ENCODE results near the gene ZNF283.

The ZNF283 gene

GRCh38 chr19:43798026-43798545, 29.0 kb upstream of the ZNF283 start:
- Histone ChIP-seq H3K23ac (ENCODE audit: low read length in 2 of 2) (no peak overlapping the region), H3K27ac (ENCODE audit: low read length, poor library complexity, severe bottlenecking) (no peak overlapping the region), H2BK15ac (ENCODE audit: low read depth, poor library complexity, severe bottlenecking) (no peak overlapping the region), H4K91ac (ENCODE audit: low read length) (no peak overlapping the region), H3K4me3 (ENCODE audit: insufficient read depth in 1 of 2, low read depth in 1 of 2, low read length in 2 of 2) (peak overlapping the region; percentile 52 to 83), H3K36me3 (ENCODE audit: control insufficient read depth in 1 of 2, insufficient read depth in 2 of 2, low read depth in 1 of 2, low read length in 2 of 2) (no peaks in the 10 kb centered on the region), H4K8ac (ENCODE audit: low read length) (no peak overlapping the region), H3K79me1 (replicated peaks; ENCODE audit: low read length, poor library complexity, severe bottlenecking) (no peaks in the 10 kb centered on the region), H3K27me3 (ENCODE audit: control insufficient read depth in 1 of 2, insufficient read depth in 1 of 2, low read length in 2 of 2) (peaks cover 30 to 54% of the 10 kb centered on the region in 2 experiments), H3K4ac (ENCODE audit: low read depth in 1 of 2, low read length in 2 of 2) (no peak overlapping the region), H2AK5ac (ENCODE audit: low read length, severe bottlenecking) (no peak overlapping the region), H3K4me2 (ENCODE audit: low read length, poor library complexity, severe bottlenecking) (peak overlapping the region; percentile 95), H3K14ac (ENCODE audit: low read length in 2 of 2) (no peak overlapping the region), H2BK12ac (ENCODE audit: low read length in 2 of 2) (no peak overlapping the region), H3K4me1 (ENCODE audit: control insufficient read depth, insufficient read depth, low read depth, low read length) (peaks cover 10% of the 10 kb centered on the region), H3K18ac (ENCODE audit: low read depth in 1 of 2, low read length in 2 of 2) (peak overlapping the region in 1 of 2 experiments; percentile 49), H3K9me3 (ENCODE audit: control insufficient read depth, low read length) (peaks cover 19% of the 10 kb centered on the region), H2AFZ (ENCODE audit: low read depth, low read length) (peak overlapping the region; percentile 73), H2BK120ac (ENCODE audit: low read depth, low read length) (no peak overlapping the region), H3K9ac (ENCODE audit: low read length) (peak overlapping the region; percentile 50), H2BK5ac (ENCODE audit: low read depth, low read length, poor library complexity, severe bottlenecking) (no peak overlapping the region)
- DNase-seq: no peak
- 34% methylated on average over 5 of the region's 5 CpGs for WGBS

- Histone ChIP-seq H3K9ac (ENCODE audit: low read length) (peak overlapping the region; percentile 50), H3K79me1 (replicated peaks; ENCODE audit: low read length, poor library complexity, severe bottlenecking) (no peaks in the 10 kb centered on the region), H2AK5ac (ENCODE audit: low read length, severe bottlenecking) (no peak overlapping the region), H3K23ac (ENCODE audit: low read length in 2 of 2) (no peak overlapping the region), H3K27me3 (ENCODE audit: control insufficient read depth in 1 of 2, insufficient read depth in 1 of 2, low read length in 2 of 2) (peaks cover 26 to 49% of the 10 kb centered on the region in 2 experiments), H2BK5ac (ENCODE audit: low read depth, low read length, poor library complexity, severe bottlenecking) (no peak overlapping the region), H2AFZ (ENCODE audit: low read depth, low read length) (peak overlapping the region; percentile 73), H3K4me1 (ENCODE audit: control insufficient read depth, insufficient read depth, low read depth, low read length) (peaks cover 10% of the 10 kb centered on the region), H4K8ac (ENCODE audit: low read length) (peak overlapping the region; percentile 62), H3K9me3 (ENCODE audit: control insufficient read depth, low read length) (peaks cover 19% of the 10 kb centered on the region), H2BK120ac (ENCODE audit: low read depth, low read length) (no peak overlapping the region), H3K27ac (ENCODE audit: low read length, poor library complexity, severe bottlenecking) (no peak overlapping the region), H3K4me3 (ENCODE audit: insufficient read depth in 1 of 2, low read depth in 1 of 2, low read length in 2 of 2) (peak overlapping the region; percentile 52 to 83), H3K36me3 (ENCODE audit: control insufficient read depth in 1 of 2, insufficient read depth in 2 of 2, low read depth in 1 of 2, low read length in 2 of 2) (no peaks in the 10 kb centered on the region), H3K18ac (ENCODE audit: low read depth in 1 of 2, low read length in 2 of 2) (peak overlapping the region in 1 of 2 experiments; percentile 49), H3K14ac (ENCODE audit: low read length in 2 of 2) (no peak overlapping the region), H4K91ac (ENCODE audit: low read length) (no peak overlapping the region), H3K4me2 (ENCODE audit: low read length, poor library complexity, severe bottlenecking) (peak overlapping the region; percentile 95), H2BK12ac (ENCODE audit: low read length in 2 of 2) (no peak overlapping the region), H2BK15ac (ENCODE audit: low read depth, poor library complexity, severe bottlenecking) (no peak overlapping the region), H3K4ac (ENCODE audit: low read depth in 1 of 2, low read length in 2 of 2) (no peak overlapping the region)
- 8% methylated on average over 70 of the region's 70 CpGs for WGBS
- no peak for DNase-seq
These were observed 28.3 kb upstream of the ZNF283 start for GRCh38 chr19:43798546-43799409.

- Histone ChIP-seq H2BK120ac (ENCODE audit: low read depth, low read length) (no peak overlapping the region), H3K27ac (ENCODE audit: low read length, poor library complexity, severe bottlenecking) (no peak overlapping the region), H3K23ac (ENCODE audit: low read length in 2 of 2) (no peak overlapping the region), H4K91ac (ENCODE audit: low read length) (no peak overlapping the region), H3K4ac (ENCODE audit: low read depth in 1 of 2, low read length in 2 of 2) (no peak overlapping the region), H3K4me3 (ENCODE audit: insufficient read depth in 1 of 2, low read depth in 1 of 2, low read length in 2 of 2) (peak overlapping the region in 1 of 2 experiments; percentile 13), H3K36me3 (ENCODE audit: control insufficient read depth in 1 of 2, insufficient read depth in 2 of 2, low read depth in 1 of 2, low read length in 2 of 2) (no peaks in the 10 kb centered on the region), H2AFZ (ENCODE audit: low read depth, low read length) (no peak overlapping the region), H3K18ac (ENCODE audit: low read depth in 1 of 2, low read length in 2 of 2) (no peak overlapping the region), H2BK12ac (ENCODE audit: low read length in 2 of 2) (no peak overlapping the region), H3K14ac (ENCODE audit: low read length in 2 of 2) (no peak overlapping the region), H3K4me2 (ENCODE audit: low read length, poor library complexity, severe bottlenecking) (no peak overlapping the region), H3K9me3 (ENCODE audit: control insufficient read depth, low read length) (peaks cover 19% of the 10 kb centered on the region), H3K4me1 (ENCODE audit: control insufficient read depth, insufficient read depth, low read depth, low read length) (peaks cover 10% of the 10 kb centered on the region), H3K9ac (ENCODE audit: low read length) (no peak overlapping the region), H2AK5ac (ENCODE audit: low read length, severe bottlenecking) (no peak overlapping the region), H3K79me1 (replicated peaks; ENCODE audit: low read length, poor library complexity, severe bottlenecking) (no peaks in the 10 kb centered on the region), H4K8ac (ENCODE audit: low read length) (no peak overlapping the region), H3K27me3 (ENCODE audit: control insufficient read depth in 1 of 2, insufficient read depth in 1 of 2, low read length in 2 of 2) (peaks cover 27 to 43% of the 10 kb centered on the region in 2 experiments), H2BK15ac (ENCODE audit: low read depth, poor library complexity, severe bottlenecking) (no peak overlapping the region), H2BK5ac (ENCODE audit: low read depth, low read length, poor library complexity, severe bottlenecking) (no peak overlapping the region)
- peak; percentile 22 for DNase-seq
- 30% methylated on average over 6 of the region's 6 CpGs for WGBS
These were observed 27.5 kb upstream of the ZNF283 start for GRCh38 chr19:43799502-43800142.
